Measurements from ENCODE around the gene ACSM2A.
"Not testable (repeated sequence)": the region's sequence is repeated elsewhere in the genome, so short reads cannot be mapped to it uniquely, and the experiment has no call there.

DNA sequence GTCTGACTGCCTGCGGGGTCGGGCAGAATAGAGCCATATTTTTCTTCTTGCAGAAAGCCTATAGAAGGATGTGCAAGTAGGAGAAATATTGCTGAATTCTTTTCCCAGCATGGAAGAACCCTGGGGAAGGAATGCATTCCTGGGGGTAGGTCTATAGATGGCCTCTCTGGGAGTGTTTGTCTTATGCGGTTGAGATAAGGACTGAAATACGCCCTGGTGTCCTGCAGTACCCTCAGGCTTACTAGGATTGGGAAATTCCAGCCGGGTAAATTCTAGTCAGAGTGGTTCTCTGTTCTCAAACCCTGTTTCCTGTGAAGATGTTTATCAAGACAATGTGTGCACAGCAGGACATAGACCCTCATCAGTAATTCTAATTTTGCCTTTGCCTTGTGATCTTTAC is 2.3 kb downstream of the ACSM2A start:
- TF ChIP-seq, protein P1, sequence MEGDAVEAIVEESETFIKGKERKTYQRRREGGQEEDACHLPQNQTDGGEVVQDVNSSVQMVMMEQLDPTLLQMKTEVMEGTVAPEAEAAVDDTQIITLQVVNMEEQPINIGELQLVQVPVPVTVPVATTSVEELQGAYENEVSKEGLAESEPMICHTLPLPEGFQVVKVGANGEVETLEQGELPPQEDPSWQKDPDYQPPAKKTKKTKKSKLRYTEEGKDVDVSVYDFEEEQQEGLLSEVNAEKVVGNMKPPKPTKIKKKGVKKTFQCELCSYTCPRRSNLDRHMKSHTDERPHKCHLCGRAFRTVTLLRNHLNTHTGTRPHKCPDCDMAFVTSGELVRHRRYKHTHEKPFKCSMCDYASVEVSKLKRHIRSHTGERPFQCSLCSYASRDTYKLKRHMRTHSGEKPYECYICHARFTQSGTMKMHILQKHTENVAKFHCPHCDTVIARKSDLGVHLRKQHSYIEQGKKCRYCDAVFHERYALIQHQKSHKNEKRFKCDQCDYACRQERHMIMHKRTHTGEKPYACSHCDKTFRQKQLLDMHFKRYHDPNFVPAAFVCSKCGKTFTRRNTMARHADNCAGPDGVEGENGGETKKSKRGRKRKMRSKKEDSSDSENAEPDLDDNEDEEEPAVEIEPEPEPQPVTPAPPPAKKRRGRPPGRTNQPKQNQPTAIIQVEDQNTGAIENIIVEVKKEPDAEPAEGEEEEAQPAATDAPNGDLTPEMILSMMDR (IDR thresholded peaks at IDR 0.05) = not testable (repeated sequence)
- TF ChIP-seq POLR2A, POLR2AphosphoS5, EP300 (IDR thresholded peaks at IDR 0.05): not testable (repeated sequence)
